Activated T-cell treated with anti-CD3 and anti-CD28 coated beads for 4 hours (primary cell): ENCODE measurements around the gene ATXN1.
A peak's percentile ranks its signal among the peaks of the same experiment; 100 is the strongest.
"Not testable (repeated sequence)": the region's sequence is repeated elsewhere in the genome, so short reads cannot be mapped to it uniquely, and the experiment has no call there.

Experiments used
- DNase-seq: peaks from one replicate; pipeline ENCODE4 v3.0.0-alpha.2; 2020

ATXN1 gene

DNA sequence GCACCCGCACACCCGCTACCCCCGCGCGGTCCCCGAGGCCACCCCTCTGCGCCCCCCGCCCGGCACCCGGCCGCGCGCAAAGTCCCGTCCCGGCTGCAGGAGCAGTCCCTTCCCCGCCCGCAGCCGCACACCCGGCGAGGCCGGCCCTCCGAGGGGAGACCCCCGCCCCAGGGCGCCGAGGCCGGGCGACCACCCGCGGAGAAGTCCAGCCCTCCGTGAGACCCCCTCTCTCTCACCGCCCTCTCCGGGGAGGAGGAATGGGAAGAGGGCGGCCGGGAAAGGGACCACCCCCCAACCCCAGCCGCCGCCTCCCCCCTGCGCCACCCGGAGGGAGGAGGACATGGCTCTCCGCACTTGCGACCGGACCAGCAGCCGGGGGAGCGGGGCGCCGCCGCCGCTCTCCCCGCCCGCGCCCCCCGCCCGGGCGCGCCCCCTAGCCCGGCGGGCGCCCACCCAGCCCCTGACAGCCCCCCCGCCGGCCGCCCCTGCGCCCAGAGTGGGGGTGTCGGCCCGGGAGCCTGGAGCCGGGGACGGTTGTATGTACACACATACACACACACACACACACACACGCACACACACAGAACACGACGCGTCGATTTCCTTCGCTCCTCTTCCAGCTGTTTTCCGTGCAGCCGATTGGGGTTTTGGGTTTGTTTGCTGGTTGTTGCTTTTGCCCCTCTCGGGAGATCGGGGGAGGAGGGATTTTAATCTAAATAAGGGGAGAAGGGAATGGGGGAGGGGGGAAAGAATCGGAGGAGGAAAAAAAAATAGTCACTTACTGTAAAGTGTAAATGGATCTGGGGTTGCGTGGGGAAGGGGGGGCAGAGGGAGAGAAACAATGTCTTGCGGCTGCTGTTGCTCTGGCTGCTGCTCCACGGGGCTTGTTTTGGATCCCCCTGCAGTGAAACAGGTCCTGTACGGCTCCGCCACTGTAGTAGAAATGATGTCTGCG, at the start of gene ATXN1:
Gene ATXN1 (minus strand): TSS at position 945 of the 955 bp plus-strand sequence.
- peak; percentile 15 for DNase-seq

DNA sequence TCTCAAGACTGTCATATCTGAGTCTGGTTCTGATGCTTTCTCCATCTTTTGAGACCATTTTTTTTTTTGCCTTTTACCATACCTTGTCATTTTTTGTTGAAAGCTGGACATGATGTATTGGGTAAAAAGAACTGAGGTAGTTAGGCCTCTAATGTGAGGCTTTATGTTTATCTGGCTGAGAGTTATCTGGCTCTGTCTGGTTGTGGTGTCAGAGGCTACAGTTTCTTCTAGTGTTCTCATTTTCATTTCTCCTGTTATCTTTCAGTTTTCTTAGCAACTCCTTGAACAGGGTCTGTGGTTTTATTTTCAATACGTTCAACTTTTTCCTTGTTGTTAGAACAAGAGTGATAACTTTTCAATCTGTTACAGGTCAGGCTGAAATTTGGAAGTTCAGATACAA, 49.2 kb upstream of the ATXN1 start:
- no peak for DNase-seq

GRCh38 chr6:16809753-16810358, 48.6 kb upstream of the ATXN1 start:
- DNase-seq = no peak

DNA sequence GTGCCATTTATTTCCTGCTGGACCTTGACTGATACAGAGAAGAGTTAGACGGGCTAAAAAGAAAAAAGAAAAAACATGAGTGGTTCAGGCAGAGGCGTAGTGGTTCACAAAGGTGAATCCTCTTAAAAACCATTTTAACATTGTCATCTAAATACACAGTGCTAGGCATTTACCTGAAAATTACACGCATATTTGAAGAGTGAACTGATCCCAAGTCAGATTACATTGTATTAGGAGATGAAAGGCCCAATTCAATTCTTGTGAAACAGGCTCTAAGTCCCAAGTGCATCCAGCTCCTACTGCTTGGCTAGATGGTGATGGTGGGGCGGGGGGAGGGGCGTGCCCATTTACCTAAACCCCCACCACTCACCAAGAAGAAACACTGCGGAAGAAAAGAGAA, 46.7 kb upstream of the ATXN1 start:
- no peak for DNase-seq

DNA sequence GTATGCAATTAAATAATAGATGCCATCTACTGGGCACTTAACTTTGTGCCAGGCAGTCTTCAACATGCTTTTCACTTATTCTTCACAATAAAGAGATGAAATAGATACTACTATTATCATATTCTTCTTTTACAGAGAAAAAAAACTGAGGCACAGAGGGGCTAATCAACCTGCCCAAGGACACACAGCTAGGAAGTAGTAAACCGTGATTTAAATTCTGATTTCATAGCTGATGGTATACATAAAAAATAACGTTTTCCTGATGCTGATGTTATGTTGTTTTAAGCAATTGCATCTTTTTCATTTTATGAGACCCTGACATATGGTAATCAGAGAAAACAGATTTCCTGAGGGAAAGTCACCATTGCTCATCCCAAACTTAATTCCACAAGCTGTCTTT, 45.1 kb upstream of the ATXN1 start:
- DNase-seq = no peak

- no peak for DNase-seq
Measured at GRCh38 chr6:16805243-16805950, 44.1 kb upstream of the ATXN1 start.

DNA sequence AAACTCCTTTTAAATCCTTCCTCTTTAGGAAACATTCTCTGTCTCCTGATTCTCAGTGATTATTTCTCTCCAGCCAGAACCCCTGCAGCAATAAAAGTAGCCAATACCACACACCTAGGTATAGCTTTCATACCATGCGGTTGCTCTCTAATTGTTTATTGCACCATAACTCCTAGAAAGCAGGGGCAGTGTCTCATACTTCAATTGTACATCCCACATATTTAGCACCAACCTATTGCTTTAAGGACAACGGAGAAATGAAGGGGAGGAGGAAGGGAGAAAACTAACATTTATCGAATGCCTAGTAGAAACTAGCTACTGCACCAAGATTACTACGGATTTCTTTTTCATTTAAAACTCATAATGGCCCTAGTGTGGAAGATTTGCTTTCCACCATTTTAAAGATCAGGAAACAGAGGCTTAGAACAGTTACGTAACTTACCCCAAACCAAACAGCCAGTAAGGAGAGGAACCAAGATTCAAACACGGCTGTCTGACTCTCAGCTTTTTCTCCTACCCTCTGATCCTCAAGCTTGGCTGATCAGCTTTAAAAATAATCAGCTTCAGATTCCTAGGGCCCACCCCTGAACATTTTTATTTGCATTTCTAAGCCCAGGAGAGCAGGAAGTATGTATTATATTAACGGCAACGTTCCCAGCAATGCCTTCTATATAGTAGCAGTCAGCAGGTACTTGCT, 43.4 kb upstream of the ATXN1 start:
- no peak for DNase-seq

DNA sequence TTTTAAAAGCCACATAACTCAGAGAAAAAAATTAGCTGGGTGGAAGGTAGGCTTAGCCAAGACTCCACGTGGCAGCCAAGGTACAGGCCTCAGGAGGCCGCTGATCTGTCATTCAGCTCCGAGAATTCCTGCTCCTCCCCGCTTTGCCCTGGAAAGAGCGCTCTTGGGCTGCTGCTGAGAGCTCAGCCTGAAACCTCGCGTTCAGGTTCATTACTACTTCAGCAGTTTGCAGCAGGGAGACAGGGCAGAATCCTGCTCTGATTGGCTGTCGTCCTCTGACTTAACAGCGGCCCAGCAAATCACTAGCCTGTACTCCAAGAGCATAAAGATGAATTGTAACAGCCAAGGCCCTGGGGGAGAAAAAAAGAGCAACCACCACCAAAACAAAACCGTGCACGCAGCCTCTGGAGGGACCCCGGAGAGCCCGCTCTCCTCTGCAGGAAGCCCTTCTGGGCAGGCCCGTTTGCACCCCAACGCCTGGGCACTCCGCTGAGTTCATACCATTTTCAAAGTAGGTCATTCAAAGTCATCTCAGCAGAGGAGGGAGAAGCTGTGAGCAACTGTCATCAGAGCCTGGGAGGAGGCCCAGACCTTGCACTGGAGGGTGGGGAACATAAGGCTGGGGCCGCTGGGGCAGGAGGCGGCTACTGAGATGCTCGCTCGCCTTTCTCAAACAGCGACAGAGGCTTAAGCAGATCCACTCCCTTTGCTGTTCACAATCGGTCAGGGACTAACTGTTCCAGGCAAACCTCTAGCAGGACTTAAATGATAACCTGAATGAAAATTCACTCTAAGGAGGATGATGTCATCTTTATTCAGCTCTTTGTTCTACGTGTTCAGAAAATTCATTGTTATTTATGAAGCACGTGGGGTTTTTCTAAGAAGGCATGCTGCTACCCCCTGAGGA, 42.3 kb upstream of the ATXN1 start:
- no peak for DNase-seq

DNA sequence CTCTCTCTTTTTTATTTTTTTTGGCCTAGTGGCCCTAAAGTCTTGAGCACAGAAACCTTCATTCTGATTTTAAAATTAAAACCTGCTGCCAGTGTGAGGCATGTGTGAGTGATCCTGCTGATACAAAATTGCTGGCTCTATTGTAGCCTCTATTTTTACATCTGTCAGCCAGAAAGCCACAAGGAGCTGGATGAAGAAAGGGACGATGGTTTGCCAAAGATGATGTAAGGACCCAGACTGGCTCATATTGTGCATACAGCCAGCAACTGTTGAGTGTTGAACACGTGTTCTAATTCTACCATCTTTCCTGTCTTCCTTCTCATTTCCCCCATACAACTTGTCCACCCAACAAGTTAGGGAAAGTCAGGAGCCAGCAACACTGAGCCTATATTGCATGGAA, 40.8 kb upstream of the ATXN1 start:
- DNase-seq = no peak

DNA sequence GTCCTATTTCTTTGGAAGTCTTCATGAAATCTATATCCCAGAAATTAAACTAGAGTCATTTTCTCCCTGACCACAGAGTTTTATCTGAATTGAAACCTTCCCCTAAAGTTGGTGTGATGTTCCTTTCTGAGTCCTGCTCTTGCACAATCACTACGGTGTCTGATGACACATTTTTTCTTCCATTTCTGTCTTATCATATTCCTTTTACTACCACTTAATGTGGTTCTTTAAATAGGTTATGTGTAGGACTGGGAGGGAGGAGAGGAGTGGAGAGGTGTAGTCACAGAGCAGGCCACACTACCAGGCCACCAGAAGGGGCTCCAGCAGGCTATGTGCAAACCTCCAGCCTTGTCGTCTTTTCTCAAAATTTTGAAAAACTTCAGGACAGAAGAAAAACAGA, 39.7 kb upstream of the ATXN1 start:
- DNase-seq = no peak

DNA sequence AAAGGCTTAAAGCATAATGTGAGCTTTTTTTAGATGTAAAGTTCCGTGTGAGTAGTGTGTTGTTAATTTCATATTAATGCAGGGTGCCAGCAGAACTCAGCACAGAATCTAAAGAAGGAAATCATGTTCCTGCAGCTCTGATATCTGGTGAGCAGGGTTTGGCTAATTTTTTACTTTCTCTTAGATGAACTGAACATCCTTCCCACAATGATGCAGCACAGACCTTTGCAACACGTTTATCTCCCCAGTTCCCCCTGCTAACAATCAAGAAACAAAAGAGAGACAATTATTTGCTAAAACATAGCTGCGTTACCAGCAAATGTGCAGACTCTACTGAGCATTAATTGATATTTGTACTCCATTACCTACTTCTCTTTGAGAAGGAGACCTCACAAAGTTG, 39.1 kb upstream of the ATXN1 start:
- no peak for DNase-seq

- no peak for DNase-seq
Measured at GRCh38 chr6:16799279-16800193, 38.3 kb upstream of the ATXN1 start.

DNA sequence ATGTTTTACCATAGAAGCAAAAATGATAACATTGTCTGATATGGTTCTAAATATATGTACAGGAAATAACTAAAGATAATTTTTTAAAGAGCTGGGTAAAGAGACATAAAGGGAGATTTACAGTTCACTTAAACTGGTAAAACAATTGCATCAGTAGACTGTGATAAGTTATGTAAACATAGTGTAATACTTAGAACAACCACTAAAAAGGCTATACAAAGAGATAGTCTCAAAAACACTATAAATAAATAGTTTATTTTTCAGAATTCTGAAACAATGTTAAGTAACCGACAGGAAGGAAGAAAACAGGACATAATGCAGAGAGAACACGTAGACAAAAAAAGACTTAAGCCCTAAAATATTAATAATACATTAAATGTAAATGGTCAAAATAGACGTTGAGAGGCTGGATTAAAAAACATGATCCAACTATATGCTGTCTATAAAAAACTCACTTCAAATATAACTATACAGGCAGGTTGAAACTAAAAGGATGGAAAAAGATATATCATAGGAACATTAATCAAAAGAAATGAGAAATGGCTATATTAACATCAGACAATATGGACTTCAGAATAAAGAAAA, 32.7 kb upstream of the ATXN1 start:
- DNase-seq = no peak

DNA sequence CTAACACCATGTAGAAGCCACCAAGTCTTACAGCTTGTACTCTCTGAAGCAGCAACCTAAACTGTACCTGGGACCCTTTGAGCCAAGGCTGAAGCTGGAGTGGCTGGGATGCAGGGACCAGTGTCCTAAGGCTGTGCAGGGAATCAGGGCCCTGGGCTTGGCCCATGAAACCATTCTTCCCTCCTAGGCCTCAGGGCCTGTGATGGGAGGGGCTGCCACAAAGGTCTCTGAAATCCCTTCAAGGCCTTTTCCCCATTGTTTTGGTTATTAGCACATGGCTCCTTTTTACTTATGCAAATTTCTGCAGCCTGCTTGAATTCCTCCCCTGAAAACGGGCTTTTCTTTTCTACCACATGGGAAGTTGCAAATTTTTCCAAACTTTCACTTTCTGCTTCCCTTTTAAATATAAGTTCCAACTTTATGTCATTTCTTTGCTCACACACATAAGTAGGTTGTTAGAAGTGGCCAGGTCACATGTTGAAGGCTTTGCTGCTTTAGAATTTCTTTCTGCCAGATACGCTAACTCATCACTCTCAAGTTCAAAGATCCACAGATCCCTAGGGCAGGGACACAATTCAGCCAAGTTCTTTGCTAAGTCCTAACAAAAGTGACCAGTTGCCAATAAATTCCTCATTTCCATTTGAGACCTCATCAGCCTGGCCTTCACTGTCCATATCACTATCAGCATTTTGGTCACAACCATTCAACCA, 28.2 kb upstream of the ATXN1 start:
- DNase-seq = no peak

DNA sequence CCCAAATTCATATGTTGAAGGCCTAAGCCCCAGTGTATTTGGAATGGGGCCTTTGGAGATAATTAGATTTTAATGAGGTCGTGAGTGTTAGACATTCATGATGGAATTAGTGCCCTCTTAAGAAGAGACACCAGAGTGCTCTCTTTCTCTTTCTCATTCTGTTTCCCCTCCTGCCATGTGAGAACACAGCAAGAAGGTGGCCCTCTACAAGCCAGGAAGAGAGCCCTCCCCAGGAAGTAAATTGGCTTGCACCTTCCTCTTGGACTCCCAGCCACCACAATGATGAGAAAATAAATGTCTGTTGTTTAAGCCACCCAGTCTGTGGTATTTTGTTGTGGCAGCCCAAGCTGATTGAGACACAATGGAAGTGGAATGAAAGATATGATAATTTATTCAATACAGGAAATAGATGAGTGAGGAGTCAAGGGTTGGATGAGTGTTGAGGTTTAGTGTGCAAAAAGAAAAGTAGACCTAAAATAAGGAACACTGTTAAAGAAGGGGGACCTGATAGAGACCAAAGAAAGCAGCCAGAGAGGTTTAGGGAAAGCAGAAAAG, 25.9 kb upstream of the ATXN1 start:
- DNase-seq = no peak

DNA sequence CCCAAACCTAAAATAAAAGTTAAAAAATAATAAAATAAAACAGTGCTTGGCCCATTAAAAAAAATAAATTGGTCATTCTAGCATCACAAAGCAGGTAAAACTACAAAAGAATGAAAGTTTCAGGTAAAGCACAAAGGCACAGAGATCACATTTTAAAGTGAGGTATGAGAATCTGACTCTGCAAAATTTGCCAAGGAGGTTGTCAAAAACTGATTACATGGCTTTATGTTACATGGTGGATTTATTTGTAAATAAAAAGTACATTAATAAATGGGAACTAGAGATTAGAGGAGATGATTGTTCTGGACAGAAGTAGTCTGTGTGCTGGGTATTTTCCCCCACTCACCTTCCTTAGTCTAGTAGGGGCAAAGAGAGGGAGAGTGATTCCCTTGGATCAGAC, 24.2 kb upstream of the ATXN1 start:
- no peak for DNase-seq

GRCh38 chr6:16784957-16785356, 23.7 kb upstream of the ATXN1 start:
- DNase-seq = not testable (repeated sequence)

DNA sequence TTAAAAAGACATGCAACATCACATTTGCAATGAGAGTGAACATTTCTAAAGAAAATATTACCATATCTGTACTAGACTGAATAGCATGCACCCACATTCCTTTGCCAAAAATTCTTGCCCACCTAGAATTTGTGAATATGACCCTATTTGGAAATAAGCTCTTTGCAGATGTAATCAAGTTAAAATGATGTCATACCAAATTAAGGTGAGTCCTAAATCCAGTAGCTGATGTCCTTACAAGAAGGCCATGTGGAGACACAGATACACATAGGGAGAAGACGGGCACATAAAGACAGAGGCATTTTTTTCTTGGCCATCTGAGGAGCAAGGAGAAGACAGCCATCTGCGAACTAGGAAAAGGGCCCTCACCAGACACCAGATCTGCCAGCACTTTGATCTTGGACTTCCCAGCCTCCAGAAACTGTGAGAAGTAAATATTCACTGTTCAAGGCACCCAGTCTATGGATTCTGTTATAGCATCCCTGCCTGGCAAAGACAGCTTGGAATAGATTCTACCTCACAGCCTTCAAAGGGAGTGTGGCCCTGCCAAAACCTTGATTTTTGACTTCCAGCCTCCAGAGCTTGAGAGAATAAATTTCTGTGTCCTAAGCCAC, 22.8 kb upstream of the ATXN1 start:
- no peak for DNase-seq

DNA sequence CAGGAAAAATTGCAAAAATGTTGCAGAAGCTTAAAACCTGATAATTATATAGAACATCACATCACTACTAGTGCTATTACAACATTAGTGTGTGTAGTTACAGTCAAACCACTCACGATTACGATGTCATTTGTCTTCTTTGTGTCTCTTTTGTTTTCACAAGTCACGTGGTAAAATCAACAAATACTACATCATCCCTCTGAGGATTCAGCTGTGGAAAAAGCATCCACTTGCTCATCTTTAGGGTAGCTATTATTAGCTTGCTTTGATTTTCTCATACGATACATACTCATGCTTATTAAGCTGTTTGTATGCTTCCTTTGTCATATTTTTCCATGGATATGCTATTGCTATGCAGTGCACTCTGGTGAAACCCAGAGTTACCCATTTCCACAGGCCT, 22.2 kb upstream of the ATXN1 start:
- DNase-seq = no peak
